H1 (cell line): ENCODE measurements around the gene GLS. TPM values are rescaled to one million over a fixed set of nuclear protein-coding genes. Genes with fewer than 3 reads are reported as not detected.

Experiments
- CTCF ChIA-PET: fragments of 300-600 bp; sonication (Branson Sonifier 250); formaldehyde crosslinking; loops from one replicate; lab custom pipeline; 2021; ENCODE audit not compliant: partially characterized antibody; lab: Charles Lee
- POLR2A ChIA-PET: fragments of 300-600 bp; sonication (Branson Sonifier 250); formaldehyde crosslinking; loops from one replicate; lab custom pipeline; 2021; ENCODE audit warnings: inconsistent platforms; ENCODE audit not compliant: partially characterized antibody; lab: Charles Lee
- DNase-seq, 2 experiments: peaks; one replicate each; pipeline versions ENCODE4 v3.0.0 to v3.0.0-alpha.2; 2010 to 2022; ENCODE audit warnings: low spot score in 2 of 2, low read depth in 1 of 2, mixed read lengths in 1 of 2
- FAIRE-seq: peaks from 2 replicates; lab custom pipeline; 2011; peaks lifted over from hg19 to GRCh38; lab: Jason Lieb, UNC
- H2AFZ ChIP-seq: 2 replicates; pipeline ENCODE4 v1.8.1; 2012; ENCODE audit warnings: low read length, inconsistent platforms
- H2AK5ac ChIP-seq: 2 replicates; pipeline ENCODE4 v1.6.1; 2013; ENCODE audit warnings: low read depth, low read length
- H2BK120ac ChIP-seq: replicated peaks from 2 replicates; pipeline ENCODE3; 2013; ENCODE audit warnings: low read depth, low read length, inconsistent platforms
- H2BK12ac ChIP-seq: 2 replicates; pipeline ENCODE4 v1.6.1; 2013; ENCODE audit warnings: low read depth, low read length
- H2BK15ac ChIP-seq: 2 replicates; pipeline ENCODE4 v1.6.1; 2013; ENCODE audit warnings: low read length
- H2BK20ac ChIP-seq: 2 replicates; pipeline ENCODE4 v1.6.1; 2013; ENCODE audit warnings: low read length
- H2BK5ac ChIP-seq: 2 replicates; pipeline ENCODE4 v1.6.1; 2013; ENCODE audit warnings: low read depth, low read length
- H3K14ac ChIP-seq: 2 replicates; pipeline ENCODE4 v1.6.1; 2013; ENCODE audit warnings: inconsistent platforms; ENCODE audit not compliant: insufficient read length
- H3K18ac ChIP-seq: 2 replicates; pipeline ENCODE4 v1.6.1; 2013; ENCODE audit warnings: low read length; ENCODE audit errors: extremely low read depth
- H3K23ac ChIP-seq: 2 replicates; pipeline ENCODE4 v1.6.1; 2013; ENCODE audit warnings: inconsistent platforms; ENCODE audit not compliant: insufficient read length
- H3K23me2 ChIP-seq: 2 replicates; pipeline ENCODE4 v1.6.1; 2013; ENCODE audit warnings: low read depth, low read length
- H3K27ac ChIP-seq: 2 replicates; pipeline ENCODE4 v1.6.1; 2011; ENCODE audit warnings: low read depth, low read length, inconsistent platforms
- H3K27me3 ChIP-seq, 4 experiments: replicated peaks in 1 of 4; 1 replicate in 1 of 4; 2 replicates in 3 of 4; pipeline versions ENCODE4 v1.6.1 to v1.8.1; 2011 to 2013; ENCODE audit warnings: low read length in 3 of 4, mild to moderate bottlenecking in 3 of 4, inconsistent platforms in 2 of 4, mixed read lengths in 2 of 4, moderate library complexity in 1 of 4; ENCODE audit not compliant: control insufficient read depth in 3 of 4, insufficient read depth in 3 of 4; ENCODE audit errors: extremely low read depth in 1 of 4
- H3K36me3 ChIP-seq, 4 experiments: 2 replicates each; pipeline versions ENCODE4 v1.6.1 to v1.8.1; 2011 to 2013; ENCODE audit warnings: mild to moderate bottlenecking in 4 of 4, low read length in 3 of 4, moderate library complexity in 2 of 4, control low read depth in 1 of 4, inconsistent platforms in 1 of 4; ENCODE audit not compliant: insufficient read depth in 4 of 4, control insufficient read depth in 2 of 4
- H3K4ac ChIP-seq: replicated peaks from 2 replicates; pipeline ENCODE3; 2013; ENCODE audit warnings: low read length, low read depth, mixed read lengths, inconsistent platforms; ENCODE audit not compliant: insufficient read length
- H3K4me1 ChIP-seq, 4 experiments: replicated peaks in 1 of 4; 1 replicate in 1 of 4; 2 replicates in 3 of 4; pipeline versions ENCODE4 v1.6.1 to v1.8.1; 2011 to 2013; ENCODE audit warnings: low read length in 3 of 4, inconsistent platforms in 2 of 4, mixed read lengths in 1 of 4; ENCODE audit not compliant: insufficient read depth in 4 of 4, control insufficient read depth in 3 of 4
- H3K4me2 ChIP-seq, 2 experiments: 2 replicates each; pipeline versions ENCODE4 v1.6.1 to v1.8.1; 2011 to 2013; ENCODE audit warnings: low read depth in 2 of 2, low read length in 2 of 2, control low read depth in 1 of 2, inconsistent platforms in 1 of 2, mild to moderate bottlenecking in 1 of 2; ENCODE audit not compliant: insufficient read depth in 1 of 2
- H3K4me3 ChIP-seq, 4 experiments: fragments of 200-600, 300-600 bp in 1 of 4; sonication (generic), shearing (Covaris generic), sonication (Bioruptor Twin) in 1 of 4; 2 replicates each; pipeline versions ENCODE4 v1.5.1 to v1.8.1; 2011 to 2016; ENCODE audit warnings: low read length in 4 of 4, low read depth in 3 of 4, control low read depth in 2 of 4, inconsistent platforms in 2 of 4, mild to moderate bottlenecking in 2 of 4, mixed read lengths in 1 of 4, moderate library complexity in 1 of 4; ENCODE audit not compliant: insufficient read depth in 2 of 4; ENCODE audit errors: extremely low read depth in 1 of 4
- H3K56ac ChIP-seq: replicated peaks from 2 replicates; pipeline ENCODE3; 2013; ENCODE audit warnings: low read depth, mild to moderate bottlenecking, mixed read lengths, low read length, inconsistent platforms; ENCODE audit not compliant: insufficient read length
- H3K79me1 ChIP-seq: 2 replicates; pipeline ENCODE4 v1.6.1; 2013; ENCODE audit warnings: low read depth, low read length, control low read depth
- H3K79me2 ChIP-seq, 2 experiments: 2 replicates each; pipeline versions ENCODE4 v1.6.1 to v1.8.1; 2012 to 2013; ENCODE audit warnings: low read length in 2 of 2, mild to moderate bottlenecking in 2 of 2, inconsistent platforms in 1 of 2; ENCODE audit not compliant: insufficient read depth in 2 of 2, control insufficient read depth in 1 of 2
- H3K9ac ChIP-seq, 4 experiments: replicated peaks in 1 of 4; 1 replicate in 1 of 4; 2 replicates in 3 of 4; pipeline versions ENCODE4 v1.6.1 to v1.8.1; 2011 to 2013; ENCODE audit warnings: low read depth in 3 of 4, low read length in 3 of 4, control low read depth in 2 of 4, mild to moderate bottlenecking in 2 of 4, moderate library complexity in 2 of 4, inconsistent platforms in 1 of 4; ENCODE audit errors: extremely low read depth in 1 of 4
- H3K9me3 ChIP-seq, 2 experiments: 2 replicates each; pipeline versions ENCODE4 v1.6.1 to v1.8.1; 2012 to 2013; ENCODE audit warnings: mild to moderate bottlenecking in 2 of 2, moderate library complexity in 2 of 2, control low read depth in 1 of 2, inconsistent platforms in 1 of 2, low read depth in 1 of 2, low read length in 1 of 2, mixed read lengths in 1 of 2; ENCODE audit not compliant: insufficient read depth in 2 of 2
- H4K20me1 ChIP-seq, 2 experiments: replicated peaks in 1 of 2; 2 replicates each; pipeline versions ENCODE3 to v1.8.1; 2011 to 2013; ENCODE audit warnings: inconsistent platforms in 2 of 2, low read length in 2 of 2, mild to moderate bottlenecking in 1 of 2; ENCODE audit not compliant: insufficient read depth in 2 of 2, control insufficient read depth in 1 of 2
- H4K5ac ChIP-seq: 2 replicates; pipeline ENCODE4 v1.6.1; 2013; ENCODE audit warnings: low read length, low read depth, mixed read lengths, inconsistent platforms; ENCODE audit not compliant: insufficient read length
- H4K8ac ChIP-seq: 2 replicates; pipeline ENCODE4 v1.8.0; 2013; ENCODE audit warnings: mild to moderate bottlenecking, moderate library complexity, low read length, inconsistent platforms; ENCODE audit not compliant: insufficient read depth; ENCODE audit errors: extremely low read depth
- H4K91ac ChIP-seq: replicated peaks from 2 replicates; pipeline ENCODE3; 2013; ENCODE audit warnings: low read length, mixed read lengths, inconsistent platforms; ENCODE audit not compliant: insufficient read length
- RAD21 ChIP-seq, 2 experiments: IDR thresholded peaks in 1 of 2; conservative IDR thresholded peaks in 1 of 2; 2 replicates each; pipeline ENCODE4 v1.6.1; 2011; ENCODE audit warnings: low read depth in 2 of 2, low read length in 2 of 2, improper control_type of control experiment in 1 of 2, inconsistent platforms in 1 of 2, mild to moderate bottlenecking in 1 of 2, moderate library complexity in 1 of 2
- RBBP5 ChIP-seq: IDR thresholded peaks from 2 replicates; pipeline ENCODE4 v1.7.1; 2012; ENCODE audit warnings: low read depth, mild to moderate bottlenecking, inconsistent platforms, low read length, moderate library complexity, borderline replicate concordance
- WGBS, 2 experiments: shearing (Covaris generic) in 1 of 2; methylation state at CpG; one replicate each; pipeline versions ENCODE4 v1.1.6 to v1.1.7; 2013 to 2015; ENCODE audit warnings: low lambda C conversion rate in 2 of 2, mixed read lengths in 2 of 2, inconsistent platforms in 1 of 2, low coverage in 1 of 2, missing lambda C conversion rate in 1 of 2; ENCODE audit not compliant: insufficient replicate concordance in 2 of 2, insufficient coverage in 1 of 2, insufficient read length in 1 of 2; ENCODE audit errors: extremely low coverage in 1 of 2, missing lambda C conversion rate in 1 of 2; 5-methylcytosine and 5-hydroxymethylcytosine counted together
- polyA plus RNA-seq, 7 experiments: library from polyadenylated mRNA; depleted of rRNA in 3 of 7; stranded (reverse) in 5 of 7; unstranded in 2 of 7; fragments of >200 nt in 5 of 7; fragments of 200-250 nt in 2 of 7; gene quantifications; 1 replicate in 5 of 7; 2 replicates in 1 of 7; 4 replicates in 1 of 7; pipeline versions ENCODE4 v1.2.1 to v1.2.3, GENCODE V29; 2011 to 2013; ENCODE audit warnings: missing spikeins in 2 of 7, mixed read lengths in 2 of 7
- total RNA-seq: library from RNA; stranded (reverse); fragmentation: NEBNext Ultra II Directional; extraction: Animal tissue kit (Norgen Biotek cat#: 25700); gene quantifications from 2 replicates; pipeline ENCODE4 v1.2.1, GENCODE V29; 2021

Gene GLS
- total and polyA plus RNA-seq, 2 of the 8 experiments (the other 6 are each of a cell fraction or from before 2014, with no cell fraction given), result 15.7 to 89.8 TPM

GRCh38 chr2:190856985-190857384, 23.6 kb upstream of the GLS start:
- Histone ChIP-seq H2AFZ (no peak overlapping the region), H3K79me2 (no peaks in the 10 kb centered on the region), H3K4me2 (no peak overlapping the region), H3K36me3 (no peaks in the 10 kb centered on the region), H2BK20ac (no peak overlapping the region), H3K27me3 (no peaks in the 10 kb centered on the region), H4K8ac (no peak overlapping the region), H3K18ac (no peak overlapping the region), H4K20me1 (no peaks in the 10 kb centered on the region), H3K4ac (no peak overlapping the region), H3K14ac (no peak overlapping the region), H3K56ac (no peak overlapping the region), H3K9me3 (no peaks in the 10 kb centered on the region), H3K79me1 (no peaks in the 10 kb centered on the region), H2BK120ac (no peak overlapping the region)
- FAIRE-seq (no peak), DNase-seq (no peak)
- POLR2A ChIA-PET, result interaction anchor here (1.5 kb wide), 1 partner anchor 13 kb away, joined by 4 read pairs; no protein-coding TSS in a partner anchor
- 85% methylated on average over 1 of the region's 1 CpG; no CpG with 5 or more reads in 1 of the 2 experiments for WGBS, 2 experiments
- TF ChIP-seq RAD21 (IDR thresholded peaks at IDR 0.05 in 1 of 2, conservative IDR thresholded peaks at IDR 0.05 in 1 of 2; ENCODE audit: low read depth in 2 of 2, low read length in 2 of 2) (0 out of 4 replicates have a peak, but pooled peaks of 1 of the 2 experiments have one; percentile 4), RBBP5 (no peak)
- TF ChIP-seq, all 59 proteins: peak for 1
- Histone ChIP-seq H3K4me1 (peaks cover 2 to 14% (median 9%) of the 10 kb centered on the region in 4 experiments; a peak in 6 of 7 replicates), H2AK5ac (no peak overlapping the region), H2BK12ac (no peak overlapping the region), H2BK15ac (no peak overlapping the region), H2BK5ac (no peak overlapping the region), H3K9ac (no peak overlapping the region), H4K91ac (no peak overlapping the region), H4K5ac (no peak overlapping the region), H3K27ac (no peak overlapping the region), H3K4me3 (no peak overlapping the region), H3K23ac (no peak overlapping the region), H3K23me2 (no peaks in the 10 kb centered on the region)
- CTCF ChIA-PET, result interaction anchor here (1.1 to 1.7 kb wide), 7 partner anchors 10 to 155 kb away, joined by 3 to 5 read pairs (median 3); no protein-coding TSS in a partner anchor
